ENCODE results near the gene F2RL1. TPM values are rescaled to one million over a fixed set of nuclear protein-coding genes. Genes with fewer than 3 reads are reported as not detected.

Gene F2RL1
- total and polyA plus RNA-seq, 2 of the 8 experiments (the other 6 are each of a cell fraction or from before 2014, with no cell fraction given), result 23.2 to 26.6 TPM

- TF ChIP-seq, protein P1, sequence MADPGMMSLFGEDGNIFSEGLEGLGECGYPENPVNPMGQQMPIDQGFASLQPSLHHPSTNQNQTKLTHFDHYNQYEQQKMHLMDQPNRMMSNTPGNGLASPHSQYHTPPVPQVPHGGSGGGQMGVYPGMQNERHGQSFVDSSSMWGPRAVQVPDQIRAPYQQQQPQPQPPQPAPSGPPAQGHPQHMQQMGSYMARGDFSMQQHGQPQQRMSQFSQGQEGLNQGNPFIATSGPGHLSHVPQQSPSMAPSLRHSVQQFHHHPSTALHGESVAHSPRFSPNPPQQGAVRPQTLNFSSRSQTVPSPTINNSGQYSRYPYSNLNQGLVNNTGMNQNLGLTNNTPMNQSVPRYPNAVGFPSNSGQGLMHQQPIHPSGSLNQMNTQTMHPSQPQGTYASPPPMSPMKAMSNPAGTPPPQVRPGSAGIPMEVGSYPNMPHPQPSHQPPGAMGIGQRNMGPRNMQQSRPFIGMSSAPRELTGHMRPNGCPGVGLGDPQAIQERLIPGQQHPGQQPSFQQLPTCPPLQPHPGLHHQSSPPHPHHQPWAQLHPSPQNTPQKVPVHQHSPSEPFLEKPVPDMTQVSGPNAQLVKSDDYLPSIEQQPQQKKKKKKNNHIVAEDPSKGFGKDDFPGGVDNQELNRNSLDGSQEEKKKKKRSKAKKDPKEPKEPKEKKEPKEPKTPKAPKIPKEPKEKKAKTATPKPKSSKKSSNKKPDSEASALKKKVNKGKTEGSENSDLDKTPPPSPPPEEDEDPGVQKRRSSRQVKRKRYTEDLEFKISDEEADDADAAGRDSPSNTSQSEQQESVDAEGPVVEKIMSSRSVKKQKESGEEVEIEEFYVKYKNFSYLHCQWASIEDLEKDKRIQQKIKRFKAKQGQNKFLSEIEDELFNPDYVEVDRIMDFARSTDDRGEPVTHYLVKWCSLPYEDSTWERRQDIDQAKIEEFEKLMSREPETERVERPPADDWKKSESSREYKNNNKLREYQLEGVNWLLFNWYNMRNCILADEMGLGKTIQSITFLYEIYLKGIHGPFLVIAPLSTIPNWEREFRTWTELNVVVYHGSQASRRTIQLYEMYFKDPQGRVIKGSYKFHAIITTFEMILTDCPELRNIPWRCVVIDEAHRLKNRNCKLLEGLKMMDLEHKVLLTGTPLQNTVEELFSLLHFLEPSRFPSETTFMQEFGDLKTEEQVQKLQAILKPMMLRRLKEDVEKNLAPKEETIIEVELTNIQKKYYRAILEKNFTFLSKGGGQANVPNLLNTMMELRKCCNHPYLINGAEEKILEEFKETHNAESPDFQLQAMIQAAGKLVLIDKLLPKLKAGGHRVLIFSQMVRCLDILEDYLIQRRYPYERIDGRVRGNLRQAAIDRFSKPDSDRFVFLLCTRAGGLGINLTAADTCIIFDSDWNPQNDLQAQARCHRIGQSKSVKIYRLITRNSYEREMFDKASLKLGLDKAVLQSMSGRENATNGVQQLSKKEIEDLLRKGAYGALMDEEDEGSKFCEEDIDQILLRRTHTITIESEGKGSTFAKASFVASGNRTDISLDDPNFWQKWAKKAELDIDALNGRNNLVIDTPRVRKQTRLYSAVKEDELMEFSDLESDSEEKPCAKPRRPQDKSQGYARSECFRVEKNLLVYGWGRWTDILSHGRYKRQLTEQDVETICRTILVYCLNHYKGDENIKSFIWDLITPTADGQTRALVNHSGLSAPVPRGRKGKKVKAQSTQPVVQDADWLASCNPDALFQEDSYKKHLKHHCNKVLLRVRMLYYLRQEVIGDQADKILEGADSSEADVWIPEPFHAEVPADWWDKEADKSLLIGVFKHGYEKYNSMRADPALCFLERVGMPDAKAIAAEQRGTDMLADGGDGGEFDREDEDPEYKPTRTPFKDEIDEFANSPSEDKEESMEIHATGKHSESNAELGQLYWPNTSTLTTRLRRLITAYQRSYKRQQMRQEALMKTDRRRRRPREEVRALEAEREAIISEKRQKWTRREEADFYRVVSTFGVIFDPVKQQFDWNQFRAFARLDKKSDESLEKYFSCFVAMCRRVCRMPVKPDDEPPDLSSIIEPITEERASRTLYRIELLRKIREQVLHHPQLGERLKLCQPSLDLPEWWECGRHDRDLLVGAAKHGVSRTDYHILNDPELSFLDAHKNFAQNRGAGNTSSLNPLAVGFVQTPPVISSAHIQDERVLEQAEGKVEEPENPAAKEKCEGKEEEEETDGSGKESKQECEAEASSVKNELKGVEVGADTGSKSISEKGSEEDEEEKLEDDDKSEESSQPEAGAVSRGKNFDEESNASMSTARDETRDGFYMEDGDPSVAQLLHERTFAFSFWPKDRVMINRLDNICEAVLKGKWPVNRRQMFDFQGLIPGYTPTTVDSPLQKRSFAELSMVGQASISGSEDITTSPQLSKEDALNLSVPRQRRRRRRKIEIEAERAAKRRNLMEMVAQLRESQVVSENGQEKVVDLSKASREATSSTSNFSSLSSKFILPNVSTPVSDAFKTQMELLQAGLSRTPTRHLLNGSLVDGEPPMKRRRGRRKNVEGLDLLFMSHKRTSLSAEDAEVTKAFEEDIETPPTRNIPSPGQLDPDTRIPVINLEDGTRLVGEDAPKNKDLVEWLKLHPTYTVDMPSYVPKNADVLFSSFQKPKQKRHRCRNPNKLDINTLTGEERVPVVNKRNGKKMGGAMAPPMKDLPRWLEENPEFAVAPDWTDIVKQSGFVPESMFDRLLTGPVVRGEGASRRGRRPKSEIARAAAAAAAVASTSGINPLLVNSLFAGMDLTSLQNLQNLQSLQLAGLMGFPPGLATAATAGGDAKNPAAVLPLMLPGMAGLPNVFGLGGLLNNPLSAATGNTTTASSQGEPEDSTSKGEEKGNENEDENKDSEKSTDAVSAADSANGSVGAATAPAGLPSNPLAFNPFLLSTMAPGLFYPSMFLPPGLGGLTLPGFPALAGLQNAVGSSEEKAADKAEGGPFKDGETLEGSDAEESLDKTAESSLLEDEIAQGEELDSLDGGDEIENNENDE (IDR thresholded peaks at IDR 0.05; ENCODE audit: insufficient replicate concordance, low read length), result no peak
- TF ChIP-seq TAF1 (IDR thresholded peaks at IDR 0.05; ENCODE audit: low read depth, low read length) (no peak), ASH2L (IDR thresholded peaks at IDR 0.05; ENCODE audit: low read length) (no peak), MAX (IDR thresholded peaks at IDR 0.05) (no peak), EP300 (IDR thresholded peaks at IDR 0.05; ENCODE audit: borderline replicate concordance in 1 of 2, low read depth in 2 of 2, low read length in 2 of 2) (no peak), FOSL1 (IDR thresholded peaks at IDR 0.05; ENCODE audit: insufficient read depth, low read depth, low read length) (no peak), CHD2 (IDR thresholded peaks at IDR 0.05; ENCODE audit: low read length) (no peak), ZNF274 (IDR thresholded peaks at IDR 0.05; ENCODE audit: borderline replicate concordance, extremely low read depth, low read length) (no peak)
- TF ChIP-seq, protein P2, sequence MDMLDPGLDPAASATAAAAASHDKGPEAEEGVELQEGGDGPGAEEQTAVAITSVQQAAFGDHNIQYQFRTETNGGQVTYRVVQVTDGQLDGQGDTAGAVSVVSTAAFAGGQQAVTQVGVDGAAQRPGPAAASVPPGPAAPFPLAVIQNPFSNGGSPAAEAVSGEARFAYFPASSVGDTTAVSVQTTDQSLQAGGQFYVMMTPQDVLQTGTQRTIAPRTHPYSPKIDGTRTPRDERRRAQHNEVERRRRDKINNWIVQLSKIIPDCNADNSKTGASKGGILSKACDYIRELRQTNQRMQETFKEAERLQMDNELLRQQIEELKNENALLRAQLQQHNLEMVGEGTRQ (IDR thresholded peaks at IDR 0.05; ENCODE audit: low read length), result no peak
These were observed 28.7 kb upstream of the F2RL1 start (continued) for GRCh38 chr5:76789991-76790581.
